Measurements from ENCODE around the gene ATOSB.

- TF ChIP-seq GATA2 (IDR thresholded peaks at IDR 0.05; ENCODE audit: low read depth, low read length) (no peak), GATA3 (IDR thresholded peaks at IDR 0.05; ENCODE audit: low read depth, low read length) (no peak)
These were observed 10.5 kb downstream of the ATOSB start for GRCh38 chr9:35105126-35105525.
